HCT116 (cell line): ENCODE results near the gene CDH2. TPM values are rescaled to one million over a fixed set of nuclear protein-coding genes. Genes with fewer than 3 reads are reported as not detected.

Experiments
- ATAC-seq: fragments of 200-7000 bp; cut with Tn5 transposase; 2 replicates; pipeline ENCODE4 v1.9.1; 2020; ENCODE audit warnings: mild to moderate bottlenecking, moderate library complexity
- BruUV-seq: library from RNA; stranded (reverse); fragments of 400-500 nt; replicated peaks from 2 replicates; lab custom pipeline; 2021; lab: Mats Ljungman, UMichigan
- CTCF ChIA-PET: fragments of 300-600 bp; sonication (Branson Sonifier 250); formaldehyde crosslinking; loops from one replicate; lab custom pipeline; 2021; ENCODE audit warnings: antibody characterized with exemption; lab: Charles Lee
- POLR2A ChIA-PET: fragments of 300-600, 350-600 bp; sonication (Branson Sonifier 250); formaldehyde crosslinking; loops from one replicate; lab custom pipeline; 2021; ENCODE audit warnings: antibody characterized with exemption; lab: Charles Lee
- RAD21 ChIA-PET, 2 experiments: fragments of 300-600 bp; sonication (Branson Sonifier 250); formaldehyde crosslinking; loops; one replicate each; lab custom pipeline; 2023; ENCODE audit warnings: low total read pairs in 2 of 2; ENCODE audit not compliant: uncharacterized antibody in 2 of 2, unreplicated experiment in 2 of 2, low non-redundant PET in 1 of 2; lab: Charles Lee
- DNase-seq: peaks from one replicate; pipeline ENCODE4 v3.0.0-alpha.2; 2010; ENCODE audit warnings: low read depth, low spot score
- H2AFZ ChIP-seq: fragments of 200-600 bp; shearing (Covaris generic), sonication (generic); 2 replicates; pipeline ENCODE4 v1.6.1; 2017; ENCODE audit warnings: low read depth, mixed run types, mixed read lengths, antibody characterized with exemption, low read length; ENCODE audit not compliant: poor library complexity, severe bottlenecking
- H3K27ac ChIP-seq: 2 replicates; pipeline ENCODE4 v1.5.1; 2012; ENCODE audit warnings: low read depth, low read length
- H3K27me3 ChIP-seq: fragments of 200-600 bp; sonication (generic); 2 replicates; pipeline ENCODE4 v1.6.1; 2016; ENCODE audit warnings: mixed run types, low read length, mixed read lengths; ENCODE audit not compliant: insufficient read depth
- H3K36me3 ChIP-seq, 2 experiments: fragments of 200-500 bp in 1 of 2; fragments of 200-600 bp in 1 of 2; sonication (Bioruptor generic) in 1 of 2; sonication (generic) in 1 of 2; 2 replicates each; pipeline versions ENCODE4 v1.5.1 to v1.6.1; 2014 to 2016; ENCODE audit warnings: low read length in 2 of 2, inconsistent platforms in 1 of 2, mixed read lengths in 1 of 2, mixed run types in 1 of 2; ENCODE audit not compliant: insufficient read depth in 2 of 2, control insufficient read depth in 1 of 2
- H3K4me1 ChIP-seq, 2 experiments: fragments of 200-600 bp in 1 of 2; sonication (generic) in 1 of 2; 2 replicates each; pipeline versions ENCODE4 v1.5.1 to v1.6.1; 2012 to 2017; ENCODE audit warnings: low read length in 2 of 2, inconsistent platforms in 1 of 2, mild to moderate bottlenecking in 1 of 2, mixed read lengths in 1 of 2, mixed run types in 1 of 2, moderate library complexity in 1 of 2; ENCODE audit not compliant: insufficient read depth in 2 of 2, control insufficient read depth in 1 of 2
- H3K4me2 ChIP-seq: fragments of 200-600 bp; sonication (generic); 2 replicates; pipeline ENCODE4 v1.6.1; 2017; ENCODE audit warnings: mixed run types, low read length, mixed read lengths
- H3K4me3 ChIP-seq, 2 experiments: fragments of 200-600 bp in 1 of 2; sonication (generic) in 1 of 2; replicated peaks in 1 of 2; 2 replicates each; pipeline ENCODE4 v1.5.1; 2011 to 2016; ENCODE audit warnings: low read length in 2 of 2, control low read depth in 1 of 2, low read depth in 1 of 2, mild to moderate bottlenecking in 1 of 2, mixed read lengths in 1 of 2, mixed run types in 1 of 2
- H3K79me2 ChIP-seq: fragments of 200-600 bp; sonication (generic); 2 replicates; pipeline ENCODE4 v1.6.1; 2017; ENCODE audit warnings: mild to moderate bottlenecking, mixed run types, low read length, moderate library complexity, mixed read lengths; ENCODE audit not compliant: insufficient read depth
- H3K9ac ChIP-seq: fragments of 200-600 bp; sonication (generic); 2 replicates; pipeline ENCODE4 v1.6.1; 2016; ENCODE audit warnings: low read length, mixed read lengths
- H3K9me2 ChIP-seq: fragments of 200-600 bp; sonication (generic), shearing (Covaris generic); 2 replicates; pipeline ENCODE4 v1.6.1; 2017; ENCODE audit warnings: mixed run types, mild to moderate bottlenecking, moderate library complexity; ENCODE audit not compliant: insufficient read depth
- H3K9me3 ChIP-seq, 2 experiments: fragments of 200-500 bp in 1 of 2; fragments of 200-600 bp in 1 of 2; sonication (Bioruptor generic) in 1 of 2; sonication (generic) in 1 of 2; 2 replicates each; pipeline ENCODE4 v1.6.1; 2014 to 2017; ENCODE audit warnings: low read length in 2 of 2, mixed read lengths in 2 of 2, inconsistent platforms in 1 of 2, low read depth in 1 of 2, mild to moderate bottlenecking in 1 of 2, mixed run types in 1 of 2, moderate library complexity in 1 of 2; ENCODE audit not compliant: control insufficient read depth in 1 of 2, insufficient read depth in 1 of 2
- H4K20me1 ChIP-seq: fragments of 200-600 bp; sonication (generic), shearing (Covaris generic); 2 replicates; pipeline ENCODE4 v1.6.1; 2017; ENCODE audit warnings: mixed run types, mild to moderate bottlenecking, moderate library complexity; ENCODE audit not compliant: insufficient read depth
- CEBPB ChIP-seq: IDR thresholded peaks from 2 replicates; pipeline ENCODE4 v1.6.1; 2012; ENCODE audit warnings: low read depth
- ELF1 ChIP-seq: IDR thresholded peaks from 2 replicates; pipeline ENCODE4 v1.6.1; 2012; ENCODE audit warnings: low read depth, borderline replicate concordance
- EZH2phosphoT487 ChIP-seq: fragments of 200-600 bp; IDR thresholded peaks from 2 replicates; pipeline ENCODE4 v1.6.1; 2018; ENCODE audit warnings: antibody characterized with exemption, borderline replicate concordance
- FOSL1 ChIP-seq: IDR thresholded peaks from 2 replicates; pipeline ENCODE4 v1.6.1; 2012; ENCODE audit warnings: low read depth
- MAX ChIP-seq: IDR thresholded peaks from 2 replicates; pipeline ENCODE4 v1.6.1; 2012
- POLR2A ChIP-seq: IDR thresholded peaks from 2 replicates; pipeline ENCODE4 v1.7.0; 2011; ENCODE audit warnings: borderline replicate concordance; ENCODE audit not compliant: insufficient read depth, insufficient read length; ENCODE audit errors: extremely low read depth
- POLR2AphosphoS5 ChIP-seq: IDR thresholded peaks from 2 replicates; pipeline ENCODE4 v1.6.1; 2011; ENCODE audit warnings: mild to moderate bottlenecking, low read depth, low read length, moderate library complexity
- SIN3A ChIP-seq: IDR thresholded peaks from 2 replicates; pipeline ENCODE4 v1.6.1; 2012; ENCODE audit warnings: low read depth
- SP1 ChIP-seq: IDR thresholded peaks from 2 replicates; pipeline ENCODE4 v1.6.1; 2012; ENCODE audit warnings: low read depth
- SRF ChIP-seq: IDR thresholded peaks from 2 replicates; pipeline ENCODE4 v1.6.1; 2012; ENCODE audit warnings: low read depth
- TCF7L2 ChIP-seq: IDR thresholded peaks from 2 replicates; pipeline ENCODE4 v1.7.0; 2011; ENCODE audit warnings: borderline replicate concordance, inconsistent platforms; ENCODE audit not compliant: insufficient read depth, insufficient read length; ENCODE audit errors: extremely low read depth
- YY1 ChIP-seq: IDR thresholded peaks from 2 replicates; pipeline ENCODE4 v1.6.1; 2011; ENCODE audit warnings: low read length, low read depth, moderate library complexity, mild to moderate bottlenecking; ENCODE audit not compliant: insufficient replicate concordance; ENCODE audit errors: extremely low read depth
- ZBTB33 ChIP-seq: IDR thresholded peaks from 2 replicates; pipeline ENCODE4 v1.6.1; 2011; ENCODE audit warnings: mild to moderate bottlenecking, low read length, moderate library complexity; ENCODE audit not compliant: insufficient replicate concordance; ENCODE audit errors: extremely low read depth
- ZFX ChIP-seq: fragments of 450-650 bp; IDR thresholded peaks from 2 replicates; pipeline ENCODE4 v1.6.1; 2017
- ZNF274 ChIP-seq: fragments of 200-500 bp; sonication (Bioruptor generic); IDR thresholded peaks from 2 replicates; pipeline ENCODE4 v1.6.1; 2014; ENCODE audit warnings: mild to moderate bottlenecking, low read depth, low read length, inconsistent platforms
- intact Hi-C: fragments of 100-400 bp; cut with micrococcal nuclease; formaldehyde crosslinking; loops from 2 replicates; pipeline ENCODE4 v1.10.0; 2022
- total RNA-seq: library from RNA; stranded (reverse); gene quantifications from one replicate; pipeline ENCODE4 v1.2.1, GENCODE V29; 2021; ENCODE audit not compliant: unreplicated experiment
- TF ChIP-seq, protein P1 (sequence below), 3 experiments: fragments of 200-600 bp in 1 of 3; sonication (generic) in 1 of 3; IDR thresholded peaks in 2 of 3; conservative IDR thresholded peaks in 1 of 3; 2 replicates each; pipeline ENCODE4 v1.5.1; 2012 to 2017; ENCODE audit warnings: low read depth in 2 of 3, low read length in 2 of 3, antibody characterized with exemption in 1 of 3, borderline replicate concordance in 1 of 3, control low read depth in 1 of 3, mild to moderate bottlenecking in 1 of 3, mixed read lengths in 1 of 3, mixed run types in 1 of 3, moderate library complexity in 1 of 3; ENCODE audit not compliant: insufficient read depth in 1 of 3
- TF ChIP-seq, protein P2 (sequence below): IDR thresholded peaks from 2 replicates; pipeline ENCODE4 v1.6.1; 2012

Gene CDH2
- total RNA-seq, 1 experiment from 2014 or later: 0.15 TPM

- TF ChIP-seq YY1 (no peak), EZH2phosphoT487 (no peak), SIN3A (no peak)
These were observed 174.1 kb downstream of the CDH2 start (continued) for GRCh38 chr18:28002841-28003240.

DNA sequence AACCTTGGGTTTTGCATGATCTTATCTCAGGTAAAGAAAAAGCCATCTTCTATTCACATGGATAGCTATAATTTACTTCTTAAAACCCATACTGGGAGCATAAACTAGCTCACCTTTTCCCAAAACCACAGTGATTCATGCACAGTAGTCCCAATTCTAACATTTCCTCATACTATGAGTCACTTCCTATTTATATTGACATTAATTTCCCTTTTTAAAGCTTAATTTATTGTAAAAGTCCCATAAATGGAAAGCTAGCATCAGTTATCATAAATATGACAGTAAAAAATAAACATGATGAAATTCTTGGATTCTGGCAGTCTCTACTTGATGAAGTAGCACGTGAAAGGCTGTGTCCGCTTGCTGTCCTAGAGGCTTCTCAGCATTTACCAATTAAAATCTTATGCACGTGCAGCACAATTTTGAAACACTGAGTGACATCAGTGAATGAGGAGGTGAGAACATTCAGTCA is 180.1 kb downstream of the CDH2 start:
- H3K9me2 ChIP-seq: no peaks in the 10 kb centered on the region
- peaks cover 0 to 6% of the 10 kb centered on the region in 2 experiments; a peak in 1 of 4 replicates for H3K4me1 ChIP-seq
- no peaks in the 10 kb centered on the region for H4K20me1 ChIP-seq
- H3K9ac ChIP-seq: no peak overlapping the region
- H3K4me3 ChIP-seq: no peak overlapping the region
- no peak for DNase-seq
- RAD21 ChIA-PET: no interaction called here
- no peaks in the 10 kb centered on the region for H3K79me2 ChIP-seq
- no peak for ATAC-seq
- POLR2A ChIA-PET: no interaction called here
- no peaks in the 10 kb centered on the region for H3K9me3 ChIP-seq
- H3K27me3 ChIP-seq: no peaks in the 10 kb centered on the region
- intact Hi-C loops: no loop called here
- no peaks in the 10 kb centered on the region for H3K36me3 ChIP-seq
- no peak overlapping the region for H3K27ac ChIP-seq
- CTCF ChIA-PET: no interaction called here
- H3K4me2 ChIP-seq: no peak overlapping the region
- TF ChIP-seq ZBTB33 (no peak), EZH2phosphoT487 (no peak), POLR2A (no peak), SP1 (no peak), CEBPB (no peak), TCF7L2 (no peak), ZFX (no peak), SRF (no peak), ZNF274 (no peak), ELF1 (no peak), POLR2AphosphoS5 (no peak), MAX (no peak), FOSL1 (no peak)
- TF ChIP-seq, protein P1, sequence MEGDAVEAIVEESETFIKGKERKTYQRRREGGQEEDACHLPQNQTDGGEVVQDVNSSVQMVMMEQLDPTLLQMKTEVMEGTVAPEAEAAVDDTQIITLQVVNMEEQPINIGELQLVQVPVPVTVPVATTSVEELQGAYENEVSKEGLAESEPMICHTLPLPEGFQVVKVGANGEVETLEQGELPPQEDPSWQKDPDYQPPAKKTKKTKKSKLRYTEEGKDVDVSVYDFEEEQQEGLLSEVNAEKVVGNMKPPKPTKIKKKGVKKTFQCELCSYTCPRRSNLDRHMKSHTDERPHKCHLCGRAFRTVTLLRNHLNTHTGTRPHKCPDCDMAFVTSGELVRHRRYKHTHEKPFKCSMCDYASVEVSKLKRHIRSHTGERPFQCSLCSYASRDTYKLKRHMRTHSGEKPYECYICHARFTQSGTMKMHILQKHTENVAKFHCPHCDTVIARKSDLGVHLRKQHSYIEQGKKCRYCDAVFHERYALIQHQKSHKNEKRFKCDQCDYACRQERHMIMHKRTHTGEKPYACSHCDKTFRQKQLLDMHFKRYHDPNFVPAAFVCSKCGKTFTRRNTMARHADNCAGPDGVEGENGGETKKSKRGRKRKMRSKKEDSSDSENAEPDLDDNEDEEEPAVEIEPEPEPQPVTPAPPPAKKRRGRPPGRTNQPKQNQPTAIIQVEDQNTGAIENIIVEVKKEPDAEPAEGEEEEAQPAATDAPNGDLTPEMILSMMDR (IDR thresholded peaks at IDR 0.05 in 2 of 3, conservative IDR thresholded peaks at IDR 0.05 in 1 of 3; ENCODE audit: borderline replicate concordance in 1 of 3, insufficient read depth in 1 of 3, low read depth in 2 of 3, low read length in 2 of 3): no peak
- TF ChIP-seq, protein P2, sequence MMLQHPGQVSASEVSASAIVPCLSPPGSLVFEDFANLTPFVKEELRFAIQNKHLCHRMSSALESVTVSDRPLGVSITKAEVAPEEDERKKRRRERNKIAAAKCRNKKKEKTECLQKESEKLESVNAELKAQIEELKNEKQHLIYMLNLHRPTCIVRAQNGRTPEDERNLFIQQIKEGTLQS: no peak
- no peak overlapping the region for H2AFZ ChIP-seq
- BruUV-seq: no TSS peak
